HG02571 (cell line): Measurements from ENCODE around the gene LMAN2L.
A peak's percentile ranks its signal among the peaks of the same experiment; 100 is the strongest.

ENCODE experiments used
- ATAC-seq: cut with Tn5 transposase; IDR thresholded peaks from one replicate; pipeline ENCODE4 v1.9.1; 2021; ENCODE audit warnings: mild to moderate bottlenecking, moderate library complexity; ENCODE audit not compliant: unreplicated experiment

Gene LMAN2L

DNA sequence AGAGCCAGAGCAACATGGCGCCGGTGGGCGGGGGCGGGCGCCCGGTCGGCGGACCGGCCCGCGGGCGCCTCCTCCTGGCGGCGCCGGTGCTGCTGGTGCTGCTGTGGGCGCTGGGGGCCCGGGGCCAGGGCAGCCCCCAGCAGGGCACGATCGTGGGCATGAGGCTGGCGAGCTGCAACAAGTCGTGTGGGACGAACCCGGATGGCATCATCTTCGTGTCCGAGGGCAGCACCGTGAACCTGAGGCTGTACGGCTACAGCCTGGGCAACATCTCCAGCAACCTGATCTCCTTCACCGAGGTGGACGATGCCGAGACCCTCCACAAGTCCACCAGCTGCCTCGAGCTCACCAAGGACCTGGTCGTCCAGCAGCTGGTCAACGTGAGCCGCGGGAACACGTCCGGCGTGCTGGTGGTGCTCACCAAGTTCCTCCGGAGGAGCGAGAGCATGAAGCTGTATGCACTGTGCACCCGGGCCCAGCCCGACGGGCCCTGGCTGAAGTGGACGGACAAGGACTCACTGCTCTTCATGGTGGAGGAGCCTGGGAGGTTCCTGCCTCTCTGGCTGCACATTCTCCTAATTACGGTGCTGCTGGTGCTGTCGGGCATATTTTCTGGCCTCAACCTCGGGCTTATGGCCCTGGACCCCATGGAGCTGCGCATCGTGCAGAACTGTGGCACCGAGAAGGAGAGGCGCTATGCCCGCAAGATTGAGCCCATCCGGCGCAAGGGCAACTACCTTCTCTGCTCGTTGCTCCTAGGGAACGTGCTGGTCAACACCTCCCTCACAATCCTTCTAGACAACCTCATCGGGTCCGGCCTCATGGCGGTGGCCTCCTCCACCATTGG is 21.3 kb upstream of the LMAN2L start:
- ATAC-seq = peak; percentile 9

DNA sequence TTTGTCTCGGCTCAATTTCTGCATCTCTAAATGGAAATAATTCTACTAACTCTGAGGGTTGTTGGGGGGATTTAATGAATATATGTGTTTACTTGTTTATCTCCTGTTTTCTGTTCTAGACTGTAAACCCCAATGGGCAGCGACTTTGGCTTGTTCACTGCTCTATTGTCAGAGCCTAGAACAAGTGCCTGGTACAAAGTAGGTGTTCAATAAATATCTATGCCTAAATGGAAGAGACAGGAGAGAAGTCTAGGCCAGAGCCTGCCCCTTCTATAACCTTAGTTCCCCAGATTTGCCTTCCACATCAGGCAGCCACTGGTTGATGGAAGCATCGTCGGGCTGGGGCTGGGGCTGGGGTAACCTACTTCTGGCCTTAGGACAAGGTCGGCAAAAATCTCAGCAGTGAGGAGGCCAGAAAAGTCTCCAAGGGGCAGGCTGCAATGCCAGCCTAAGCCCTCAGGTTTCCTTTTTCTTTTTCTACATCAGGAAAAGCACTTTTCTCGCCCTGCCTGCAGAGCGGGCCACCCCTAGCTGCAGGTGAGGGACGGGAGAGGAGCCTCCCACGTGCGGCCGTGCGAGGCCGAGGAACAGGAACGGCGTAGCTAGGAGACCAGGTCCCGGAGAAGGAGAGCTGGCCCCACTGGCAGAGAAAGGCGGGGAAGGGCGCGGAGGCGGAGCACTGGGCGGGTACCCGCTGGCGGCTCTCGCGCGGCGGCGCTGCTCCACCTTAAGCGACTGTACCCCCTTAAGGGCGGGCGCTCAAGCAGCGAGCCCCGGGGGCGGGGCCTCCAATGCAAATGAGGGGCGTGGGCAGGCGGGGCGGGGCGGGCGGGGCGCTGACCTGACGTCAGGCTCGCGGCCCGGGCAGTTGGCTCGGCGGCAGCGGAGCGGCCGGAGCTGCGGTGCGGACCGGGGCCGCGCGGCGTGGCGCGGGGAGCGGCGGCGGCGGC is 20.4 kb upstream of the LMAN2L start, which contains the start of gene CNNM4:
Gene CNNM4, plus strand, starts transcription at position 867 of the 950 bp plus-strand sequence. CDS start 98 bp downstream, outside the sequence.
- ATAC-seq = peak; percentile 74

DNA sequence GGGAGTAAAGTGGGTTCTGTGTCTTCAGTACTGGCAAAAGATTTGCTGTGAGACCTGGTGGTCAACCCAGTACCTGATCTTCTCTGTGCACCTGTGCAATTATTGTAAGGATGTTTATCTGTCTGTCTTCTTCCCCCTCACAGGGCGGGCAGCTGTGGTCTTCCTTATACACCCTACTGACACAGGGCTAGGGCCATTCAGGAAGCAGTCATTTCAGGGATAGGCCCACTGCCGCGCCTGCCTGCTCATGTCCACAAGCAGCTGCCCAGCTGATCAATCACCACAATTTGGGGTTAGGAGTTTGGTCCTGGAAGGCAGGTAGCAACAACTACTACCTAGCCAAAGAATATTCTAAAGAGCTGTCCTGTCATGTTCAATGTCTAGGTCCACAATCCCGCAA is 19.7 kb upstream of the LMAN2L start:
- no peak for ATAC-seq

DNA sequence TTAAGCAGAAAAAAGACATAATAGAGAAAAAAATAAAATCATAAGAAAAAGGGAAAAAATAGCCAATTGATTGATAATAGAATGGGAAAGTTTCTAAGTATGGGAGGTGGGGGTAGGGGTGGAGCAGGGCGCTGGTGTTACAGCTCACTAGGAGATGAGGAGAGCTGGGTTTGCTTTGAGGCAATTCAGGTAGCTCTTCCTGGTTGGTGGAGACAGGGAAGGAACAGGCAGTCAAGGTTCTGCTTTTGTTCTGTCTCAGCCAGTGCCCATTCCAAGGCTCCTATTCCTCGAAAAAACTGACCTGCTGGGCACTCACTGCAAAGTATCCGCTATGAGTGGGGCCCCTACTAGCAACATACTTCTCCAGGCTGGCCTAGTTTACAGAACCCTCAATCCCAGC is 19.1 kb upstream of the LMAN2L start:
- ATAC-seq = no peak

DNA sequence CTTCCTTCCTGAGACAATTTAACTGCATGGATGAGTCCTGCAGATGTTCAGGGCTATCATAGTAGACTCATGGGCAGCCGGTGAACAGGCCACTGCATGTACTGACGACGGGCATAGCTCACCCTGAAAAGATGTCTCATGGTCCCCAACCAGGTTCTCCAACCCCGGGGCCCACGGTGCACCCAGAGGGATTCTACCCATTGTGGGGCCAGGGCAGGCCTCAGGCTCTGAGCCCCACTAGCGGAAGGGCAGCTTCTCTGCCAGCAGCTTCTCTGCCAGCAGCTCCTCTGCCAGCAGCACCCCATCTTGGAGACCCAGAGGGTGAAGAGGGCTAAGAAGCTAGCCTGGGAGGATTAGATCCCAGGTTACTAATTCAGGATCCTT is 17.6 kb upstream of the LMAN2L start:
- no peak for ATAC-seq

DNA sequence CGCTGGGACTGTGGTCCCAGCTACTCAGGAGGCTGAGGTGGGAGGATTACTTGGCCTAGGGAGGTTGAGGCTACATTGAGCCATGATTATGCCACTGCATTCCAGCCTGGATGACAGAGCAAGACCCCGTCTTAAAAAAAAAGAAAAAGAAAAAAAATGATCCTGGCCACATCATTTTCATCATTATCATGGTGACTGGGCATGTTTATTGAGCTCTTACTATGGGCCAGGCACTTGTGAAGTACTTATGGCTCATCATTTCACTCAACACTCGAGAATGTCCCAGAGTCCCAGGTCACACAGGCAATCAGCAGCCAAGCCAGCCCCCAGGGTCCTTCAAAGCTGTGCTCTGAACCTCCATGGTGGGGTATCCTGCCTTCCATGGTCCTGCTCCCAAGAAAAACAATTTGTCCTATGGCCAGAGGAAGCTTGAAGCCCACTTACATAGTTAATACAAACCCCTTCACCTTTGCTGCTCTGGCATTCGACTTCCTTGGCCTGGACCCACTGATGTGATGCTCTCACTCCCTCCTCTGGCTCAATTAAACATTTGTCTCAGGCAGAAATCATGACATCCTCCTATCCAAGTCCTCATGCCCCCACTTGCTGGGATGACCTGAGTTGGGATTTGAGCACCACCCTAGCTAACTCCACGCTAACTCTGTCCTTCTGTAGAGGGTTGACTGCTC is 17.1 kb upstream of the LMAN2L start:
- no peak for ATAC-seq

DNA sequence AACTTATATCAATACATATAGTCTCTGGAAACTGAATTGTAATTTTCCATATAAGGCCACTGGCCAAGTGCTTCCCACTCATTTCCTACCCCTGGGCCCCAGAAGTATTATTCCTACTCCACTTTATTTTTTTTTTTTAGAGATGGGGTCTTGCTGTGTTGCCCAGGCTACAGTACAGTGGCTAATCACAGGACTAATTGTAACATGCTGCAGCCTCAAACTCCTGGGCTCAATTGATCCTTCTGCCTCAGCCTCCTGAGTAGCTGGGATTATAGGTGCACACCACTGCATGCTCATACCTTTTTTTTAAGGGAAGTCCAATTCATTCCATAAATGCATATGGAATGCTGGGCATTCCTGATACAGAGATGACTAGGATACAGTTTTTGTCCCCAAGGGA is 14.5 kb upstream of the LMAN2L start:
- no peak for ATAC-seq

DNA sequence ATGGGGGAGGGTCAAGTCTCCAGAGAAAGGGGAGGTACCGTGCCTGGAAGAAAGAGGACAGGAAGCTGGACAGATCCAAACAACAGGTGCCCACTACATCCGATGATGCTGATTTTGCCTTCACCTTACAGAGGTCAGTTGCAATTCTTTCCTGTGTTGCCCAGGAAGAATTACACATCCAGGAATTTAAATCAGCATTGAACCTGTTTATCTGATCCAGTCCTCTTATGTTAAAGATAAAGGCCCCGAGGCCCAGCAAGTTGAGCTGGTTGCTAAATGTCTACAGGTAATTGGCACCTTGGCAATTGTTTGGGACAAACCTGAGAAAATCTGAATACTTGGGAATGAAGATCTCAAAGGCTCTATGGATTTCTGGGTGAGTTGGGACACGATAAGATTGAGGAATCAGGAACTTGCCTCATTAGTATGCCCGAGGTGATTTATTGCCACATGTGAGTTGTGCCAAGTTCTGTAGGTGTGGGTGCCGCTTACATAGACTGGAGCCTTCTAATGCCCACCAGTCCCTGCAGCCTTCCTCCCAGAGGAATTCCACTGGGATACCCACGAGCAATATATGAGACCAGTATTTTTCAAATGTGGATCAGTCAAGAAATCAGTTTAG is 13.9 kb upstream of the LMAN2L start:
- no peak for ATAC-seq

DNA sequence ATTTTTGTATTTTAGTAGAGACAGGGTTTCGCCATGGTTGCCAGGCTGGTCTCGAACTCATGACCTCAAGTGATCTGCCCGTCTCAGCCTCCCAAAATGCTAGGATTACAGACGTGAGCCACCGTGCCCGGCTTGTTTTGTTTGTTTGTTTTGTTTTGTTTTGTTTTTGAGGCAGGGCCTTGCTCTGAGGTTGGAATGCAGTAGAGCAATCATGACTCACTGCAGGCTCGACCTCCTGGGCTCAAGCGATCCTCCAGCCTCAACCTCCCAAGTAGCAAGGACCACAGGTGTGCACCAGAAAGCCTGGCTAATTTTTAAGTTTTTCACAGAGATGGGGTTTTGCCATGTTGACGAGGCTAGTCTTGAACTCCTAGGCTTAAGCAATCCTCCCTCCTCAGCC is 11.9 kb upstream of the LMAN2L start:
- ATAC-seq = no peak

DNA sequence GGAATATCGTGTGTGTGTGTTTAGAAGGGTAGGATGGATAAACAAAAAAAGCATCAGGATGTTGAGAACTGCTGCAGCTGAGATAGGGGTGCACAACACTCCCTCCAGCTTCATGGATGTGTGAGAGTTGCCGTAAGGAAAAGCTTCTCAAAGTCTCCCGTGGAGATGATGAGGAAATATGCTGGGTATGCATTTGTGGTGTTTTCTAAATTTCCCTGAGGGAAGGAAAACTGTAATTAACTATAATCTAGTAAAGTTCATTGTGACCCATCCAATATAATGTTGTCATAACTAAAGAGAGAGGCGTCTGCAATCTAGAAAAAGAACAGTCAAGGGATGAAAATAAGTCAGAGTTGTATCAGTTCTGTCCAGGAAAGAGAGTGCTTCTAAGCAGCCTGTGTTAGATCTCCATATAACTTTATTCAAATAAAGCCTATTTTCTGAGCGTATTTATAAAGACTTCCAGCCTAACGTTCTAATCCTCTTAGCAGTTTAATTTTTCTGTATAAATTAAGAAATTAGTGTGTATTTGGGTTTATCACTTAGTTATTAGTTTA is 7.3 kb upstream of the LMAN2L start:
- ATAC-seq = no peak

DNA sequence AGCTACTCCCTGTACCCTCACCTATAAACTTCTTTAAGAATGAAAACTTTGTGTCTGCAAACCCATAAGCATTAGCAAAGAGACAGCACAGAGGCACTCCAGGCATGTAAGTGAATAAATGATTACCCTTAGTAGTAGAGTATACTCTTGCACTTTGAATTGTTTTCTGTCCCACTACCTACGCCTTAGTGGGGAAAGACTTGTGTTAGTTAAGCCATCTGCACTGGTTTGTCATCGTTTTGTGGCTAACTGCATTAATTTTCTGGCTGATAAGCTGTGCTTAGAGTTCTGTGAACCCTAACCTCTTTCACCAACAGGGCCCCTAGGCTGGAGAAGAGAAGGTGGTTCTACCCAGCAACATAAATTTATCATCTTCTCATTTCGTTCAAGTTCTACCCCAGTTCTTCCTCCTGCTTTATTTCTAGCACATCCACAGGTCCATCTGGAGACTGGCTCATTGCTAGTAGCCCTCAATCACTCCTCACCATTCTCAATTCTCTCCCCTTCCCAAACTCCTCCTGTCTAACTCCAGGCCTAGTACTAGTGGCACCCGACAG is 710 bp downstream of the LMAN2L start:
- ATAC-seq = no peak

DNA sequence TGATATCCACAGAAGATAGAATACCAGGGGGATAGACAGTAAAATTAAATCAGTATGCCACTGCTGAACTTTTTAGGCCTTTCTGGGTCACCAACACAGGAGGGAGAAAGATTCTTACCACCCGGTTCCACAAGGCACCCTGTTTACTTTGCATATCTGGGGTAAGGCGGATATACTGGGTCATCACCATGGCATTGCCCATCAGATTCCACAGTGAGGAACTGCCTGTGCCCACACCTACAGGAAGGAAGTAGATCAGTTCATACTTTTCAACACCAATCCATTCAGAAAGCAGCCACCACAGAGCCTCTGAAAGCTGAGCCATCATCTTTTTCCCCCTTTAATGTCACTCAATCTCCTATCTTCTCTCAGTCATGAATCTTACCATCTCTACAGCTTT is 2.0 kb downstream of the LMAN2L start:
- ATAC-seq = no peak

DNA sequence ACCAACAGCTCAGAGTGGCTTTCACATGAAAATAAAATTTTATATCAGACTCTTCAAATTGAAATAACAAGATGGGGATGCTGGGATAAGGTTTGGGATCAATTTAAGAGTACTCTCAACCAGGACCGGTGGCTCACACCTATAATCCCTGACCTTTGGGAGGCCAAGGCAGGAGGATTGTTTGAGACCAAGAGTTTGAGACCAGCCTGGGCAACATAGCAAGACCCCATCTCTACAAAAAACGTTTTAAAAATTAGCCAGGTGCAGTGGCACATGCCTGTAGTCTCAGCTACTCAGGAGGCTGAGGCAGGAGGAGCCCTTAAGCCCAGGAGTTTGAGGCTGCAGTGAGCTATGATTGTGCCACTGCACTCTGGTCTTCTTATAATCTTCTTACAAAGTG is 2.6 kb downstream of the LMAN2L start:
- ATAC-seq = no peak

DNA sequence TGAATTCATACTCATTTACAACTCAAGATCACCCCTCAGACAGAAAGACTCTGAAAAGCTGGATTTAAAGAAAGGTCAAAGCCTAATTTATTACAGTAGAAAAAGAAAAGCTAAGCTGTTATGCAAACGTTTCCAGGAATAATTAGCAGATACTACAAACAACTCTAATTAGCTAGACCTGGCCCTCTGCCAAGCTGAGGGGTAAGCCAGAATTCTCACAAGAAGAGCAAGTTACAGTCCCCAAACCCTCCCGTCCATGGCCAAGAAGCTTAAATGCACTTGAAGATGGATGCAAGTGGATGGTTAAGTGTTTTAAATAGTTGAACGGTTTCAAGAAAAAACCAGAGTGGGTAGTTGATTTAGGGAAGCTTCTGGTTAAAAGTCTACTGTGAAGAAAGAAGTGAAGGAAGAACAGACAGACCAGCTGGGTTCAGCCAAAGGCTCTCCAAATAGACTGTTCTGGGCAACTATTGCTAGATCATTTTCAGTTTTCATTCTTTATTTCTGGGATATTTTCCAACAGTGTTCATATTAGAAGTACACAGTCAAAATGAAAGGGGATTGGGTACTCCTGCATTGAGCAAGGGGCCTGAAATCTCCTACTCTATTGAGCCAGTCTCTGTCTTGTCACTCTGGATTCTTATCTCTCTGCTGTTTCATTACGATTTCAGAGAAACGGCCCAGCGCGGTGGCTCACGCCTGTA is 4.8 kb downstream of the LMAN2L start:
- no peak for ATAC-seq

DNA sequence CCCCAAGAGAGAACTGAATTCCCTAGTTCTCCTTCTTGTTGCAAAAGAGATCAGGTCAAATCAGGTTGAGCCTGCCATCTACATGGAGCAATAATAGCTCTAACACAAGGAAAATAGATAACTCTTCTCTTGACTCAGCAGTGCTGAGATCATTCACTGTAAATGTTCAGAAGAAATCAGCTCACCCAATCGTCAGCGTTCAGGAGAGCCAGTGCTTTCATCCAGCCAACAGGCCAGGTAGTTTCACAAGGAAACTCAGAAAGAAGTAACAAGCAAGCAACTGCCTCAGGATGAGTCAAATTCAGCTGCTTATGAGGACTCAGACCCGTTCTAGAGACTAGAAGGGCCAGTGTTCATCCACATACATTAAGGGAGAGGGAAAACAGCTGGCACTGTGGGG is 5.9 kb downstream of the LMAN2L start:
- no peak for ATAC-seq

DNA sequence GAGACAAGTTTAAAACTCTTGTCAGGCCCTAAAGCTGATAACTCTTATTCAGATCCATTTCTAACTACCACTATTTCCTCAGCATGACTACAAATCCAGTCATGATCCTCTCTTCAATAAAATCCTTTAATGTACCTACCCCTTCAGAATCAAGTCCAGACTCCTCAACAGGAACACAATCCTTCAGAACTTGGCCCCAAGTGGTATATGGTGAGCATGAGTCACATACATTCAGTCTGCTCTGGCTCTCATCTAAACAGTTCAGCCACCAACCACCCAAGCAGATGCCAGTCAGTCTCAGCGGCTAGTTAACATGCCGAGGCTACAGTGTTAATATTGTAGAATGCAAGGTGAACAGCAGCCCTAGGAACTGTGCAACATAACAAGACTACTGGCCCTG is 9.7 kb downstream of the LMAN2L start:
- ATAC-seq = no peak

DNA sequence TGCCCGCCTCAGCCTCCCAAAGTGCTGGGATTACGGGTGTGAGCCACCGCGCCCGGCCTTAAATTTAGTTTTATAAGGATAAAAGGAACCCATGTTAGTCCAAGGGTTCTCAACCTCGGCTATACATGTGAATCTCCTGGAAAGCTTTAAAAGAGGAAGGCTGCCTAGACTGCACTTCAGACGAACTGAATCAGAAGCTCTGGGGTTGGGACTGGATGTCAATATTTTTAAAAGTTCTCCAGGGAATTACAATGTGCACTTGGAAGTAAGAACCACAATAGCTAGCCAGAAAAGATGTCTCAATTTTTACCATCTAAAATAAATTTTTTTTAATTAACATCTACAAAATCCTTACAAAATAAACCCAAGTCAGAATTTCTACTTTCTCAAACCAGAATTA is 10.1 kb downstream of the LMAN2L start:
- no peak for ATAC-seq

DNA sequence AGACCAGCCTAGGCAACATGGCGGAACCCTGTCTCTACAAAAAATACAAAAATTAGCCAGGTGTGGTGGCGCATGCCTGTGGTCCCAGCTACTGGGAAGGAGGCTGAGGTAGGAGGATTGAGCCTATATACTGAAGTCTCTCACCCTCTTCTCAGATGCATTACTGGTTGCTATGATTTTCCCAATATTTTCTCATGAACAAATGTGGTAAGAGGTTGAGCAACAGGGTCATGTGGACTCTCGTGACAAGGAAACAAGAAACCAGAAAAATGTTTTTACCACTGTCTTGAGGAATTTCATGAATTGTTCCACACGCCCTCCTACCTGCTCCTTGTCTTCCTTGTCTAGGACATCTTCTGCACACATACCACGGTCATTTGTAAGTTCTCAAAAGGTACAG is 12.4 kb downstream of the LMAN2L start:
- ATAC-seq = no peak

DNA sequence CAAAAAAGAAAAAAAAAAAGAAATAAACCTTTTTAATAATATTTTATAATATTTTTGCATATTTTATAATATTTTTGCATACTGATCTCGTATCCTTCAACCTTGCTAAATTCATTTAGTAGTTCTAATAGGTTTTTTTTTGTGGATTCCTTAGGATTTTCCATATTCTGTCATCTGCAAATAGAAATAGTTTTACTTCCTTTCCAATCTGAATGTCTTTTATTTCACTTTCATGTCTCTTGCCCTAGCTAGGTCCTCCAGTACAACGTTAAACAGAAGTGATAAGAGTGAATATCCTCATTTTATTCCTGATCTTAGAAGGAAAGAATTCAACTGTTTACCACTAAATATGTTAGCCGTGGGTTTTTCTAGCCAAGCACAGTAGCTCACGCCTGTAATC is 13.7 kb downstream of the LMAN2L start:
- no peak for ATAC-seq

DNA sequence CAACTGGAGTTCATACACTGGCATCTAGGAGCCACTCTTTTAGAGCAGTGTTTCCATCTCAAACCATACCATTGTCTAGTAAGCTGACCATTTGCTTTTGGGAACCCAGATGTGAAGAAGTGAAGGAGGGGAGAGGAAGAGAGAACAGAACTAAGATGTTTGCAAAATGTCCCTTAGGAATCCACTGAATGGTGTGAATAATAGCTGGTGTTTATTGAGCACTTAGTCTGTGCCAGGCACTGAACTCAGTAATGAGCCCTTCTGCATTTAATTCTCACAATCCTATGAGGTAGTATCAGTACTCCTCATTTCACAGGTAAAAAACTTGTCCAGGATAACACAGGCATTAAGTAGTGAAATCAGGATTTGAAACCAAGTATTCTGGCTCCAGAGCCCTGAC is 23.5 kb downstream of the LMAN2L start:
- no peak for ATAC-seq
